GM23338 (cell line): ENCODE data around the gene RAD51B. TPM values are rescaled to one million over a fixed set of nuclear protein-coding genes. Genes with fewer than 3 reads are reported as not detected.

Experiments
- ATAC-seq: fragments of 200-7000 bp; cut with Tn5 transposase; 3 replicates; pipeline ENCODE4 v1.9.1; 2020
- DNase-seq: peaks from one replicate; pipeline ENCODE4 v3.0.0-alpha.2; 2015; ENCODE audit warnings: low spot score
- H2AFZ ChIP-seq: fragments of 200-600 bp; sonication (generic); 2 replicates; pipeline ENCODE4 v1.8.0; 2016; ENCODE audit warnings: antibody characterized with exemption, mild to moderate bottlenecking, moderate library complexity
- H3F3A ChIP-seq: fragments of 200-600 bp; sonication (generic); replicated peaks from 2 replicates; pipeline ENCODE4 v1.8.0; 2017; ENCODE audit warnings: antibody characterized with exemption, mixed run types, low read depth
- H3K27ac ChIP-seq: fragments of 200-600 bp; sonication (generic); 2 replicates; pipeline ENCODE4 v1.6.1; 2016; ENCODE audit warnings: low read depth
- H3K27me3 ChIP-seq: fragments of 200-600 bp; sonication (generic); 2 replicates; pipeline ENCODE4 v1.8.0; 2016; ENCODE audit warnings: mild to moderate bottlenecking, mixed run types, moderate library complexity; ENCODE audit not compliant: insufficient read depth
- H3K36me3 ChIP-seq: fragments of 200-600 bp; sonication (generic); 2 replicates; pipeline ENCODE4 v1.8.0; 2016; ENCODE audit warnings: mild to moderate bottlenecking; ENCODE audit not compliant: insufficient read depth
- H3K4me1 ChIP-seq: fragments of 200-600 bp; sonication (generic); 2 replicates; pipeline ENCODE4 v1.8.0; 2016; ENCODE audit warnings: mild to moderate bottlenecking, moderate library complexity; ENCODE audit not compliant: insufficient read depth
- H3K4me2 ChIP-seq: fragments of 200-600 bp; sonication (generic); 2 replicates; pipeline ENCODE4 v1.7.1; 2017; ENCODE audit warnings: mixed run types
- H3K4me3 ChIP-seq: fragments of 200-600 bp; sonication (generic); 2 replicates; pipeline ENCODE4 v1.6.1; 2016; ENCODE audit warnings: mixed run types
- H3K79me2 ChIP-seq: fragments of 200-600 bp; sonication (generic); replicated peaks from 2 replicates; pipeline ENCODE4 v1.8.0; 2017; ENCODE audit warnings: mild to moderate bottlenecking; ENCODE audit not compliant: insufficient read depth
- H3K9me2 ChIP-seq: fragments of 200-600 bp; sonication (generic); 2 replicates; pipeline ENCODE4 v1.8.0; 2017; ENCODE audit not compliant: insufficient read depth
- H4K20me1 ChIP-seq: fragments of 200-600 bp; sonication (generic); replicated peaks from 2 replicates; pipeline ENCODE4 v1.8.0; 2017; ENCODE audit warnings: mild to moderate bottlenecking; ENCODE audit not compliant: insufficient read depth
- H3K27ac Mint-ChIP-seq: 2 replicates; pipeline ENCODE4 v1.8.0; 2020; ENCODE audit warnings: inconsistent platforms, mild to moderate bottlenecking, moderate library complexity, mixed read lengths
- H3K27me3 Mint-ChIP-seq: 3 replicates; pipeline ENCODE4 v1.8.0; 2022; ENCODE audit warnings: low read depth, mild to moderate bottlenecking, moderate library complexity, mixed read lengths, inconsistent platforms; ENCODE audit not compliant: insufficient read depth, poor library complexity
- H3K36me3 Mint-ChIP-seq: 3 replicates; pipeline ENCODE4 v1.8.0; 2021; ENCODE audit warnings: low read depth, mild to moderate bottlenecking, inconsistent platforms, moderate library complexity, mixed read lengths
- H3K4me1 Mint-ChIP-seq: 3 replicates; pipeline ENCODE4 v1.8.0; 2020; ENCODE audit warnings: mild to moderate bottlenecking, inconsistent platforms, mixed read lengths
- H3K4me3 Mint-ChIP-seq: 3 replicates; pipeline ENCODE4 v1.8.0; 2021; ENCODE audit warnings: moderate library complexity, mild to moderate bottlenecking, inconsistent platforms, mixed read lengths
- H3K9me3 Mint-ChIP-seq: 3 replicates; pipeline ENCODE4 v1.8.0; 2020; ENCODE audit warnings: moderate library complexity, mild to moderate bottlenecking, inconsistent platforms, mixed read lengths
- CREB1 ChIP-seq: fragments of 250-450 bp; sonication (Bioruptor Pico); IDR thresholded peaks from 2 replicates; pipeline ENCODE4 v1.5.0; 2020; ENCODE audit warnings: low read depth, mild to moderate bottlenecking, moderate library complexity
- CTCF ChIP-seq, 2 experiments: fragments of 200-600 bp in 1 of 2; sonication (generic) in 1 of 2; conservative IDR thresholded peaks; 2 replicates each; pipeline versions ENCODE4 v1.5.1 to v1.6.1; 2016 to 2017; ENCODE audit warnings: antibody characterized with exemption in 2 of 2, low read depth in 2 of 2, mild to moderate bottlenecking in 2 of 2, moderate library complexity in 1 of 2
- EZH2phosphoT487 ChIP-seq: fragments of 200-600 bp; sonication (generic); IDR thresholded peaks from one replicate; pipeline ENCODE4 v1.8.1; 2018; ENCODE audit warnings: antibody characterized with exemption; ENCODE audit not compliant: unreplicated experiment
- JUNB ChIP-seq: IDR thresholded peaks from one replicate; pipeline ENCODE4 v1.6.1; 2016; ENCODE audit warnings: antibody characterized with exemption; ENCODE audit not compliant: unreplicated experiment
- NANOG ChIP-seq: IDR thresholded peaks from 2 replicates; pipeline ENCODE4 v1.6.1; 2016; ENCODE audit warnings: antibody characterized with exemption, borderline replicate concordance
- POLR2AphosphoS5 ChIP-seq: IDR thresholded peaks from 2 replicates; pipeline ENCODE4 v1.6.1; 2016; ENCODE audit warnings: antibody characterized with exemption, low read depth
- REST ChIP-seq: IDR thresholded peaks from one replicate; pipeline ENCODE4 v1.6.1; 2018; ENCODE audit warnings: antibody characterized with exemption; ENCODE audit not compliant: unreplicated experiment
- STAT1 ChIP-seq: IDR thresholded peaks from one replicate; pipeline ENCODE4 v1.6.1; 2016; ENCODE audit warnings: antibody characterized with exemption; ENCODE audit not compliant: unreplicated experiment
- ZNF114 ChIP-seq: fragments of 250-450 bp; sonication (Bioruptor Pico); IDR thresholded peaks from 2 replicates; pipeline ENCODE4 v1.5.0; 2020; ENCODE audit warnings: mild to moderate bottlenecking, moderate library complexity
- ZNF331 ChIP-seq: fragments of 250-450 bp; sonication (Bioruptor Pico); IDR thresholded peaks from 2 replicates; pipeline ENCODE4 v1.5.0; 2020; ENCODE audit warnings: low read depth, mild to moderate bottlenecking, moderate library complexity
- ZNF462 ChIP-seq: fragments of 250-450 bp; sonication (Bioruptor Pico); IDR thresholded peaks from 2 replicates; pipeline ENCODE4 v1.5.0; 2020; ENCODE audit warnings: mild to moderate bottlenecking, moderate library complexity
- polyA plus RNA-seq: library from polyadenylated mRNA; unstranded; fragments of >200 nt; fragmentation: Nextera tagmentation; extraction: Ambion mirVana; gene quantifications from 2 replicates; pipeline ENCODE4 v1.2.1, GENCODE V29; 2016
- total RNA-seq: library from RNA; depleted of rRNA; stranded (reverse); fragments of >200 nt; shearing (Covaris generic); gene quantifications from 2 replicates; pipeline ENCODE4 v1.2.3, GENCODE V29; 2014

Gene RAD51B
- total and polyA plus RNA-seq, 2 experiments from 2014 or later = 15.7 to 29.1 TPM

- TF ChIP-seq CTCF (conservative IDR thresholded peaks at IDR 0.05; ENCODE audit: low read depth in 2 of 2) (no peak), STAT1 (no peak), ZNF331 (CRISPR knock-in tag) (no peak), NANOG (no peak)
Measured at GRCh38 chr14:68191567-68192321, 372.2 kb downstream of the RAD51B start (continued).

GRCh38 chr14:68192935-68193334, 373.4 kb downstream of the RAD51B start:
- H3K4me2 ChIP-seq = peak overlapping the region; percentile 2; the same call in 1 of the 2 replicates
- H3K4me1 Mint-ChIP-seq = peaks cover 47% of the 10 kb centered on the region
- H3K27ac ChIP-seq = no peak overlapping the region
- H3K27me3 Mint-ChIP-seq = no peaks in the 10 kb centered on the region
- no peak overlapping the region for H3K4me3 ChIP-seq
- H3F3A ChIP-seq = no peaks in the 10 kb centered on the region
- H3K4me1 ChIP-seq = peaks cover 41% of the 10 kb centered on the region
- H3K9me3 Mint-ChIP-seq = no peaks in the 10 kb centered on the region
- ATAC-seq (peak; percentile 65), DNase-seq (peak; percentile 31)
- H3K27ac Mint-ChIP-seq = no peak overlapping the region
- H2AFZ ChIP-seq = no peak overlapping the region
- no peaks in the 10 kb centered on the region for H4K20me1 ChIP-seq
- H3K4me3 Mint-ChIP-seq = no peak overlapping the region
- H3K36me3 ChIP-seq = no peaks in the 10 kb centered on the region
- no peaks in the 10 kb centered on the region for H3K79me2 ChIP-seq
- H3K36me3 Mint-ChIP-seq = no peaks in the 10 kb centered on the region
- no peaks in the 10 kb centered on the region for H3K9me2 ChIP-seq
- H3K27me3 ChIP-seq = no peaks in the 10 kb centered on the region
- TF ChIP-seq CREB1 = no peak
- TF ChIP-seq ZNF114 = no peak
- TF ChIP-seq NANOG = no peak
- no peak for TF ChIP-seq POLR2AphosphoS5
- TF ChIP-seq JUNB = no peak
- no peak for TF ChIP-seq EZH2phosphoT487
- TF ChIP-seq REST = no peak
- no peak for TF ChIP-seq ZNF462 (CRISPR knock-in tag)
- no peak for TF ChIP-seq STAT1
